ENCODE data around the gene APELA.

The APELA gene

DNA sequence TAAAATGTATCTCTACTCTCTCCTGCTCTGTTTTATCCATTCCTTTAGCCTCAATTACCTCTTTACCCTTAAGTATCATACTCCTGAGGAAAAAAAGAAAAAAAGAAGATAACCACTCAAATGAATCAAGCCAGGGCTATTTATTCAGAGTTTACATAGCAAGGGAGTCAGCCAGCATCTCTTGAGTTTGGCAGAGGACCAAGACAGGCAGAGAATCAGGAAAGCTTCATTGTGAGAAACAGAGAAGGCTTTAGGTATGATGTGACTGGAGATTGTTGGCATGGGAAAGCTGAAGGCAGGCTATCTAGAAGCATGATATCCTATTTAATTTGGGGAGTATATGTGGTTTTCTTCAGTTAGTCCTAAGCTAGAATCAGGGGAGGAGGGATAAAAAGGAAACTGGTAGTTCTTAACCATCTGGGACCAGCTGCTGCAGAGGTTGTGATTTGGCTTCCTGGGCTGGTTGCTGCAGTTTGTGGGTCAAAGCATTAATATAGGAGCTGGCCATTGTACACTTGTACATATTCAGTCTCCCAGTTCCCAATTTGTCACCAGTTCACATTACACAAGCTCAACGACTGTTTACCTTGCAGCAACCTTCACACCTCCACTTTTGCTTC is 11.2 kb downstream of the APELA start:
- ChIA-PET POLR2A (no interaction called here), CTCF (no interaction called here)
- no peak for DNase-seq (ENCODE audit: extremely low spot score)
- TF ChIP-seq CTBP1 (IDR thresholded peaks at IDR 0.05; ENCODE audit: borderline replicate concordance), result no peak
- no peak for TF ChIP-seq ELF4 (IDR thresholded peaks at IDR 0.05)
- TF ChIP-seq NFRKB (IDR thresholded peaks at IDR 0.05), result no peak
- TF ChIP-seq FOXA1 (IDR thresholded peaks at IDR 0.05), result no peak
- TF ChIP-seq, protein P1, sequence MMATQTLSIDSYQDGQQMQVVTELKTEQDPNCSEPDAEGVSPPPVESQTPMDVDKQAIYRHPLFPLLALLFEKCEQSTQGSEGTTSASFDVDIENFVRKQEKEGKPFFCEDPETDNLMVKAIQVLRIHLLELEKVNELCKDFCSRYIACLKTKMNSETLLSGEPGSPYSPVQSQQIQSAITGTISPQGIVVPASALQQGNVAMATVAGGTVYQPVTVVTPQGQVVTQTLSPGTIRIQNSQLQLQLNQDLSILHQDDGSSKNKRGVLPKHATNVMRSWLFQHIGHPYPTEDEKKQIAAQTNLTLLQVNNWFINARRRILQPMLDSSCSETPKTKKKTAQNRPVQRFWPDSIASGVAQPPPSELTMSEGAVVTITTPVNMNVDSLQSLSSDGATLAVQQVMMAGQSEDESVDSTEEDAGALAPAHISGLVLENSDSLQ (IDR thresholded peaks at IDR 0.05), result no peak
- no peak for TF ChIP-seq ZNF384 (IDR thresholded peaks at IDR 0.05)
- TF ChIP-seq BHLHE40 (IDR thresholded peaks at IDR 0.05; ENCODE audit: borderline replicate concordance), result no peak
- TF ChIP-seq L3MBTL2 (conservative IDR thresholded peaks at IDR 0.05), result no peak
- no peak for TF ChIP-seq HDGF (IDR thresholded peaks at IDR 0.05; ENCODE audit: borderline replicate concordance)
- TF ChIP-seq SUZ12 (IDR thresholded peaks at IDR 0.05), result no peak
- no peak for TF ChIP-seq LEF1 (IDR thresholded peaks at IDR 0.05; ENCODE audit: borderline replicate concordance)
- TF ChIP-seq FOXK2 (IDR thresholded peaks at IDR 0.05), result no peak
- TF ChIP-seq SP1 (IDR thresholded peaks at IDR 0.05), result no peak
- no peak for TF ChIP-seq FOXM1 (IDR thresholded peaks at IDR 0.05; ENCODE audit: borderline replicate concordance)
- TF ChIP-seq TARDBP (IDR thresholded peaks at IDR 0.05), result no peak
- TF ChIP-seq ARNT (IDR thresholded peaks at IDR 0.05), result no peak

DNA sequence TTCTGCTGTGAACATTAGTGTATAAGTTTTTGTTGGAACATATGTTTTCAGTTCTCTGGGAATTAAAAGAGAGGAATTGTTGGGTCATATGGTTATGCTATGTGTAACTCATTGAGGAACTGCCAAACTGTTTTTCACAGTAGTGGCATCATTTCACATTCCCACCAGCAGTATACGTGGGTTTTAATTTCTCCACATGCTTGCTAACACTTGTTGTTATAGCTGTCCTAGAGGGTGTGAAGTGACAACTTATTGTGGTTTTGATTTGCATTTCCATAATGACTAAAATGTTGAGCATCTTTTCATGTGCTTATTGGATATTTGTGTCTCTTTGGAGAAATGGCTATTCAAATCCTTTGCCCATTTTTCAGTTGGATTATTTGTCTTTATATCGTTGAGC is 13.7 kb downstream of the APELA start:
- no peak for DNase-seq (ENCODE audit: extremely low spot score)
- no peak for TF ChIP-seq FOXA1 (IDR thresholded peaks at IDR 0.05)
- TF ChIP-seq NFRKB (IDR thresholded peaks at IDR 0.05), result no peak
- no peak for TF ChIP-seq CTBP1 (IDR thresholded peaks at IDR 0.05; ENCODE audit: borderline replicate concordance)
- no peak for TF ChIP-seq TARDBP (IDR thresholded peaks at IDR 0.05)
- ChIA-PET CTCF (no interaction called here), POLR2A (no interaction called here)

DNA sequence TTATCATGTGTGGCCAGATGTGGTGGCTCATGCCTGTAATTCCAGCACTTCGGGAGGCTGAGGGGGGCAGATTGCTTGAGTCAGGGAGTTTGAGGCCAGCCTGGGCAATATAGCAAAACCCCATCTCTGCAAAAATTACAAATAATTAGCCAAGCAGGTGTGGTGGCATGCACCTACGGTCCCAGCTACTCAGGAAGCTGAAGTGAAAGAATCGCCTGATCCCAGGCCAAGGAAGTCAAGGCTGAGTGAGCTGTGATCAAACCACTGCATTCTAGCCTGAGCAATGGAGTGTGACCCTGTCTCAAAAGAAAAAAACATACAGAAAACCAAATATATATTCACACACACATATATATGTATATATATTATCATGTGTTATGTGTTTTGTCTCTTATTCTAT is 15.0 kb downstream of the APELA start:
- TF ChIP-seq BHLHE40 (IDR thresholded peaks at IDR 0.05; ENCODE audit: borderline replicate concordance) (no peak), SP1 (IDR thresholded peaks at IDR 0.05) (no peak), ARNT (IDR thresholded peaks at IDR 0.05) (no peak), HDGF (IDR thresholded peaks at IDR 0.05; ENCODE audit: borderline replicate concordance) (no peak), NFRKB (IDR thresholded peaks at IDR 0.05) (no peak), LEF1 (IDR thresholded peaks at IDR 0.05; ENCODE audit: borderline replicate concordance) (no peak), FOXK2 (IDR thresholded peaks at IDR 0.05) (no peak), ZNF384 (IDR thresholded peaks at IDR 0.05) (no peak), FOXM1 (IDR thresholded peaks at IDR 0.05; ENCODE audit: borderline replicate concordance) (no peak)
- TF ChIP-seq, protein P1 (IDR thresholded peaks at IDR 0.05), result no peak
- POLR2A ChIA-PET, result no interaction called here

DNA sequence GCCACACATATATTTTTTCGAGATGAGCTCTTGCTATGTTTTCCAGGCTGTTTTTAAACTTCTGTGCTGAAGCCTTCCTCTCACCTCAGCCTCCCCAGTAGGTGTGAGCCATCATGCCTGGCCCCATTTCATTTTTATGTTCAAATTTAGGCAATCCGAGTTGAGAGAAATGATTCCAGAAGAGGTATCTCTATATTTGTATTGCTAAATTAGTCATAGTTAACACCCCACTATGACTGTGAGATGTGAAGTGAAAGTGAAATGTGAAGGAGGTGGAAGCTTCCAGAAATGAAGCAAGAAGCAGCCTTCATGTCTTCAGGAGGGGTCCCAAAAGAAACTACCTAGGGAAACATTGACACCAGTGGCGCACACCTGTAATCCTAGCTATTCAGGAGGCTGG is 17.7 kb downstream of the APELA start:
- ChIA-PET POLR2A (no interaction called here), CTCF (interaction anchor here (1.4 kb wide), 1 partner anchor 10 kb away, joined by 4 read pairs; no protein-coding TSS in a partner anchor)
- TF ChIP-seq BHLHE40 (IDR thresholded peaks at IDR 0.05; ENCODE audit: borderline replicate concordance) (no peak), ARNT (IDR thresholded peaks at IDR 0.05) (no peak), FOXK2 (IDR thresholded peaks at IDR 0.05) (no peak), SUZ12 (IDR thresholded peaks at IDR 0.05) (no peak), CTBP1 (IDR thresholded peaks at IDR 0.05; ENCODE audit: borderline replicate concordance) (no peak), SP1 (IDR thresholded peaks at IDR 0.05) (no peak), NFRKB (IDR thresholded peaks at IDR 0.05) (no peak), FOXA1 (IDR thresholded peaks at IDR 0.05) (no peak), FOXM1 (IDR thresholded peaks at IDR 0.05; ENCODE audit: borderline replicate concordance) (no peak), HDGF (IDR thresholded peaks at IDR 0.05; ENCODE audit: borderline replicate concordance) (no peak), ELF4 (IDR thresholded peaks at IDR 0.05) (no peak), TARDBP (IDR thresholded peaks at IDR 0.05) (no peak)
- DNase-seq (ENCODE audit: extremely low spot score), result no peak

More for the DNA sequence above, 15.0 kb downstream of the APELA start:
- CTCF ChIA-PET, result no interaction called here
- no peak for DNase-seq (ENCODE audit: extremely low spot score)

DNA sequence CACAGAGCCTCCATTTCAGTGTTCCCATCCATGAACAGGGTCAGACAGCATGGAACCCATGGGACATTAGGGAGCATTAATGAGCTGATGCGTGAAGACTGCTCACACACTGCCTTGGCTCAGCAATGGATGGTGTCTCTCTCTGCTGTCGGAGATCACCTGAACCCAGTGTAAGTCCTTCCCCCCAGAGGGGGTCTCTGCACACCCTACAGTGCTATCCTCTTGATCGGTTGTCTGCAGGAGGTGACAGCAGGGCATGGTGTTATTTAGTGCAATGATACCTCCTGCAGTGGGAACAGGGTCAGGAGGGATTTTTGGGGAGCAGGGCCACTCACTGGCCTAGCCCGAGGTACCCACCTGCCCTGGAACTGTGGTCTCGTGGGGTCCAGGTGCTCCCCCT is 25.6 kb downstream of the APELA start:
- CTCF ChIA-PET, result no interaction called here
- TF ChIP-seq TARDBP (IDR thresholded peaks at IDR 0.05) (no peak), ELF4 (IDR thresholded peaks at IDR 0.05) (no peak), CTBP1 (IDR thresholded peaks at IDR 0.05; ENCODE audit: borderline replicate concordance) (no peak), NFRKB (IDR thresholded peaks at IDR 0.05) (no peak), FOXA1 (IDR thresholded peaks at IDR 0.05) (no peak), SP1 (IDR thresholded peaks at IDR 0.05) (no peak), ARNT (IDR thresholded peaks at IDR 0.05) (no peak), HDGF (IDR thresholded peaks at IDR 0.05; ENCODE audit: borderline replicate concordance) (no peak), SUZ12 (IDR thresholded peaks at IDR 0.05) (no peak), ZNF384 (IDR thresholded peaks at IDR 0.05) (no peak)
- TF ChIP-seq, protein P1 (IDR thresholded peaks at IDR 0.05), result no peak
- POLR2A ChIA-PET, result no interaction called here
- no peak for DNase-seq (ENCODE audit: extremely low spot score)

DNA sequence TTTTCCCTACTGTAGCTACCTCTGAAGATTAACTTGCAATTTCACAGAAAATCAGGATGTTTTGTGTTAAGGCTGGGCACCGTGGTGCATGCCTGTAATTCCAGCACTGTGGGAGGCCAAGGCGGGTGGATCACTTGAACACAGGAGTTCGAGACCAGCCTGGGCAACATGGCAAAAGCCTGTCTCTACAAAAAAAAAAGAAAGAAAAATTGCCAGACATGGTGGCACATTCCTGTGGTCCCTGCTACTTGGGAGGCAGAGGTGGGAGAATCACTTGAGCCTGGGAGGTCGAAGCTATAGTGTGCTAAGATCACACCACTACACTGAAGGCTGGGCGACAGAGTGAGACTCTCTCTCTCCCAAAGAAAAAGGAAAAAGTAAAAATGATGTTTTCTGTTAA is 27.4 kb downstream of the APELA start:
- DNase-seq (ENCODE audit: extremely low spot score), result no peak
- ChIA-PET CTCF (interaction anchor here (0.6 kb wide), 1 partner anchor 44 kb away, joined by 4 read pairs; no protein-coding TSS in a partner anchor), POLR2A (no interaction called here)
- TF ChIP-seq ELF4 (IDR thresholded peaks at IDR 0.05), result no peak
- TF ChIP-seq SUZ12 (IDR thresholded peaks at IDR 0.05), result no peak
- TF ChIP-seq, protein P1 (IDR thresholded peaks at IDR 0.05), result no peak
- TF ChIP-seq FOXM1 (IDR thresholded peaks at IDR 0.05; ENCODE audit: borderline replicate concordance), result no peak
- TF ChIP-seq NFRKB (IDR thresholded peaks at IDR 0.05), result no peak
- TF ChIP-seq BHLHE40 (IDR thresholded peaks at IDR 0.05; ENCODE audit: borderline replicate concordance), result no peak
- TF ChIP-seq SP1 (IDR thresholded peaks at IDR 0.05), result no peak
- no peak for TF ChIP-seq LEF1 (IDR thresholded peaks at IDR 0.05; ENCODE audit: borderline replicate concordance)
- no peak for TF ChIP-seq TARDBP (IDR thresholded peaks at IDR 0.05)
- no peak for TF ChIP-seq ZNF384 (IDR thresholded peaks at IDR 0.05)
- TF ChIP-seq ARNT (IDR thresholded peaks at IDR 0.05), result no peak
- no peak for TF ChIP-seq FOXA1 (IDR thresholded peaks at IDR 0.05)
- no peak for TF ChIP-seq FOXK2 (IDR thresholded peaks at IDR 0.05)
- no peak for TF ChIP-seq L3MBTL2 (conservative IDR thresholded peaks at IDR 0.05)
- TF ChIP-seq HDGF (IDR thresholded peaks at IDR 0.05; ENCODE audit: borderline replicate concordance), result no peak
- no peak for TF ChIP-seq CTBP1 (IDR thresholded peaks at IDR 0.05; ENCODE audit: borderline replicate concordance)

Data from HEK293T (cell line).